GM12892 (cell line): ENCODE data around the gene JAKMIP1.

Source experiments
- POLR2A ChIP-seq: IDR thresholded peaks from 2 replicates; pipeline ENCODE4 v1.6.1; 2011; ENCODE audit warnings: low read depth, low read length, control low read depth
- POLR2AphosphoS5 ChIP-seq: IDR thresholded peaks from 2 replicates; pipeline ENCODE4 v1.6.1; 2011; ENCODE audit warnings: low read depth, low read length, control low read depth
- TAF1 ChIP-seq: IDR thresholded peaks from 2 replicates; pipeline ENCODE4 v1.6.1; 2011; ENCODE audit warnings: low read depth, mild to moderate bottlenecking, control low read depth, low read length, borderline replicate concordance

- TF ChIP-seq POLR2AphosphoS5 (no peak), POLR2A (no peak), TAF1 (no peak)
Observed at GRCh38 chr4:5976431-5976830, 223.9 kb downstream of the JAKMIP1 start.
